ENCODE measurements around the gene NOTCH4.
"Not testable (repeated sequence)": the region's sequence is repeated elsewhere in the genome, so short reads cannot be mapped to it uniquely, and the experiment has no call there.

Gene NOTCH4

DNA sequence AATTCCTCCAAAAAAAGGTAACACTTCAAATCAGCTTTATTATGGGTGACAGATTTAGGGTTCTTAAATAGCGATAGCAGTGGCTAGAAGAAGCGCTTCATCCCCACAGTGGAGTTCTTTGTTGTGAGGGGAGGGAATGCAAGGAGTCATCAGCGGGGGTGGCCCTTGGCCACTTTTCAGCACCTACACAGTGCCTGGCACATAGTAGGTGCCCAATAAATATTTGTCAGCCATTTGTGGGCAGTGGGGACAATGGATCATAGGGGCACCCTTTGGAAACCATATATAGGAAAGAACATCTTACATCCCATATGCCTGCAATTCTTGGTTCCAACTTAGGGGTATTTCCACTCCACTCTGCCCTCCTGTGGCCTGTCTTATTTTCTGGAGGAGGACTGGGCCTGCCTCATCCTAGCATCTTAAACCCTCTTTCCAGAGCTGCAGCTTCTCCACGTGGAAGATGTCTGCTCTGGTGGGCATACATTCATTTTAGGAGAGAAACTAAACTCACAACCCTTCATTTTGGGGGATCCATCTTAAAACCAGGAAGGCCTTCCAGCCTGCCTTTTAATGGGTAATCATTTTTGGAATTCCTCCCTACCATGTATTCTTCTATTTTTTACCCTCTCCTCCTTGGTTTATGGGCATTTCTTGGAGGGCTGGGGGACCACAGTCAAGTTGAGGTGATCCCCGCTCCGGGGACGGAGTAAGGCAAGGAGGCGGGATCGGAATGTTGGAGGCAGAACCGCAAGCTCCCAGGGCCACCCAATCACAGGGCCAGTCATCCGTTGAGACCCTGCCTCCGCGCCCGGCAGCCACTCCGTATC, 28.8 kb downstream of the NOTCH4 start:
- Histone ChIP-seq H3K4me3 (ENCODE audit: insufficient read depth, low read depth, low read length) (peak overlapping the region; percentile 41), H3K4me1 (ENCODE audit: control insufficient read depth, insufficient read depth, low read length) (peaks cover 32% of the 10 kb centered on the region), H3K36me3 (ENCODE audit: control insufficient read depth, insufficient read depth, low read length) (no peaks in the 10 kb centered on the region), H3K27me3 (ENCODE audit: control insufficient read depth, insufficient read depth, low read length, poor library complexity, severe bottlenecking) (no peaks in the 10 kb centered on the region), H3K9me3 (ENCODE audit: control insufficient read depth, low read length) (no peaks in the 10 kb centered on the region), H3K27ac (ENCODE audit: insufficient read depth, low read depth, low read length, poor library complexity, severe bottlenecking) (peak overlapping the region; percentile 90)
- 19% methylated on average over 15 of the region's 15 CpGs for WGBS, 2 experiments

GRCh38 chr6:32194388-32194787, 29.5 kb downstream of the NOTCH4 start:
- Histone ChIP-seq H3K27ac (ENCODE audit: insufficient read depth, low read depth, low read length, poor library complexity, severe bottlenecking) (no peak overlapping the region), H3K4me3 (ENCODE audit: insufficient read depth, low read depth, low read length) (no peak overlapping the region), H3K27me3 (ENCODE audit: control insufficient read depth, insufficient read depth, low read length, poor library complexity, severe bottlenecking) (no peaks in the 10 kb centered on the region), H3K4me1 (ENCODE audit: control insufficient read depth, insufficient read depth, low read length) (peaks cover 32% of the 10 kb centered on the region), H3K36me3 (ENCODE audit: control insufficient read depth, insufficient read depth, low read length) (no peaks in the 10 kb centered on the region), H3K9me3 (ENCODE audit: control insufficient read depth, low read length) (no peaks in the 10 kb centered on the region)
- 93 to 96% methylated on average over 4 of the region's 4 CpGs for WGBS, 2 experiments

DNA sequence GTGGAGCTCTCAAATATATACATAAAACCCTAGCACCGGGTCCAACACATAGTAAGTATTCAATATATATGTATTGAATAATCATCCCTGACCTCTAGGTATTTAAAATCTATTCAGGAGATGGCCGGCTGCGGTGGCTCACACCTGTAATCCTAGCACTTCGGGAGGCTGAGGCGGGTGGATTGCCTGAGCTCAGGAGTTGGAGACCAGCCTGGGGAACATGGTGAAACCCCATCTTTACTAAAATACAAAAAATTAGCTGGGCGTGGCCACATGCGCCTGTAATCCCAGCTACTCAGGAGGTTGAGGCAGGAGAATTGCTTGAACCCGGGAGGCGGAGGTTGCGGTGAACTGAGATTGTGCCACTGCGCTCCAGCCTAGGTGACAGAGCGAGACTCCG, 30.8 kb downstream of the NOTCH4 start:
- H3K27ac ChIP-seq (ENCODE audit: insufficient read depth, low read depth, low read length, poor library complexity, severe bottlenecking); H3K27me3 ChIP-seq (ENCODE audit: control insufficient read depth, insufficient read depth, low read length, poor library complexity, severe bottlenecking); H3K36me3 ChIP-seq (ENCODE audit: control insufficient read depth, insufficient read depth, low read length); H3K9me3 ChIP-seq (ENCODE audit: control insufficient read depth, low read length); H3K4me3 ChIP-seq (ENCODE audit: insufficient read depth, low read depth, low read length): not testable (repeated sequence)
- peaks cover 40% of the 10 kb centered on the region for H3K4me1 ChIP-seq (ENCODE audit: control insufficient read depth, insufficient read depth, low read length)
- WGBS, 2 experiments = 90% methylated on average over 10 to 12 of the region's 13 CpGs

DNA sequence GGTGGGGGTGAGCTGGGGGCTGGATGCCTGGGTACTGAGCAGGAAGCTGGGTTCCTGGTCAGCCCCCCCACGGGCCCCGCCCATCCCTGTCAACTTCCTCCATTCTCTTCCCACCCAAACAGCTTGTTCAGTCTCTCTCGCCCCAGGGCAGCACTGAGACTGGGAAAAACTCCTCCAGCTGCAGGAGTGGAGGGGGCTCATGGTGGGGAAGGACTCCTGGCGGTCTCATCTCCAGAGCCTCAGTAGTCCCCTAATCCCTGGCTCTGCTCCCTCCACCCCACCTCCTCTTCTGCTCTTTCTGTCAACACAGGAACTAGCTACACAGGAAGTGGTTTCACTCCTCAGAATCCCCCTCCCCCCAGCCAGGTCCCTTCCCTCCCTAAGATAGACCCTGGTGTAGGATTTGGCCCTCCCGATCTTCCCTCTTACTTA, 31.2 kb downstream of the NOTCH4 start, which contains the start of gene GPSM3:
TSS of gene GPSM3 (minus strand) at position 36 of the 432 bp plus-strand sequence. CDS start 130 bp downstream, outside the sequence.
- Histone ChIP-seq H3K27me3 (ENCODE audit: control insufficient read depth, insufficient read depth, low read length, poor library complexity, severe bottlenecking) (no peaks in the 10 kb centered on the region), H3K27ac (ENCODE audit: insufficient read depth, low read depth, low read length, poor library complexity, severe bottlenecking) (no peak within 1 kb of the TSS), H3K4me1 (ENCODE audit: control insufficient read depth, insufficient read depth, low read length) (peaks cover 41% of the 10 kb centered on the region), H3K9me3 (ENCODE audit: control insufficient read depth, low read length) (no peaks in the 10 kb centered on the region), H3K4me3 (ENCODE audit: insufficient read depth, low read depth, low read length) (no peak within 1 kb of the TSS), H3K36me3 (ENCODE audit: control insufficient read depth, insufficient read depth, low read length) (peaks cover 1% of the 10 kb centered on the region)
- WGBS, 2 experiments = 62 to 67% methylated on average over 2 to 5 of the region's 5 CpGs

- WGBS, 2 experiments = 89 to 94% methylated on average over 14 to 15 of the region's 15 CpGs
- Histone ChIP-seq H3K9me3 (ENCODE audit: control insufficient read depth, low read length) (no peaks in the 10 kb centered on the region), H3K36me3 (ENCODE audit: control insufficient read depth, insufficient read depth, low read length) (peaks cover 8% of the 10 kb centered on the region), H3K27ac (ENCODE audit: insufficient read depth, low read depth, low read length, poor library complexity, severe bottlenecking) (no peak overlapping the region), H3K27me3 (ENCODE audit: control insufficient read depth, insufficient read depth, low read length, poor library complexity, severe bottlenecking) (no peaks in the 10 kb centered on the region), H3K4me3 (ENCODE audit: insufficient read depth, low read depth, low read length) (no peak overlapping the region), H3K4me1 (ENCODE audit: control insufficient read depth, insufficient read depth, low read length) (peaks cover 39% of the 10 kb centered on the region)
Measured at GRCh38 chr6:32191696-32192607, 31.9 kb downstream of the NOTCH4 start.

GRCh38 chr6:32190911-32191677, 32.8 kb downstream of the NOTCH4 start:
- no peaks in the 10 kb centered on the region for H3K27me3 ChIP-seq (ENCODE audit: control insufficient read depth, insufficient read depth, low read length, poor library complexity, severe bottlenecking)
- no peaks in the 10 kb centered on the region for H3K9me3 ChIP-seq (ENCODE audit: control insufficient read depth, low read length)
- H3K27ac ChIP-seq (ENCODE audit: insufficient read depth, low read depth, low read length, poor library complexity, severe bottlenecking) = no peak overlapping the region
- peaks cover 34% of the 10 kb centered on the region for H3K4me1 ChIP-seq (ENCODE audit: control insufficient read depth, insufficient read depth, low read length)
- 87 to 91% methylated on average over 8 of the region's 8 CpGs for WGBS, 2 experiments
- H3K36me3 ChIP-seq (ENCODE audit: control insufficient read depth, insufficient read depth, low read length) = peaks cover 12% of the 10 kb centered on the region
- H3K4me3 ChIP-seq (ENCODE audit: insufficient read depth, low read depth, low read length) = no peak overlapping the region

DNA sequence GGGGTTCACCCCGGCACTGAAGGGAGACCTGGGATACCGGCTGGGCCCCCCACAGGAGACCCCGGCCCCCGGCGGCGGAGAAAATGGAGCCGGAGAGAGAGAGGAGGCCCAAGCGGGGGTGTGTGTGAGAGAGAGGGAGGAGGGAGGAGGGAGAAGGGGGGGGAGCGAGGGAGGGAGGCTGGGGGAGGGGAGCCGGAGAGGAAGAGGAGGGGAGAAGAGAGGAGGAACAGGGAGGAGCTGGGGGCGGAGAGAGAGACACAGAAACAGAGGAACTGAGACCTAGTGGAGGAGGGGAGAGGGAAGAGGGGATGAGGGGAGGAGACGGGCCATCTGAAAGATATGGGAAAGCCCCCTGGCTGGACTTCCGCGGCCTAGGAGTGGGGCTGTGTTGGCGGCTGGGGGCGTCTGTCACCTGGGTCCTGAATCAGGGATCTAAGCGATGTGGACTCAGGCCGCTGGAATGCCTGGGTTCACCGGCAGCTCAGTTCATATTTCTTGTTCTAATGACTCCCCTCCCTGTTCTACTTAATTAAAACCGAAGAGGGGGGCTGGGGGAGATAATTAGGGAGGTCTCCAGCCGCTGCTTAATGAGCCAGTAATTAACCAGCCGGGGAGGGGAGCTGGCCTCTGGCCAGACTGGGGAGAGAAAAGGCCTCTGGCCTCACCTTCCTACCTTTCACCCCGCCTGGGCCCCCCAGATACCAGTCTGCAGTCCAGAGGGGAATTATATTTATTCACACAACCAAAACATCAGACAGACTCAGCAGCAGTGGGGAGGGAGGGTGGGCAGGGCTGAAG, 33.6 kb downstream of the NOTCH4 start, which contains the start of gene PBX2:
TSS of gene PBX2 (minus strand) at position 149 of the 798 bp plus-strand sequence. CDS start 287 bp downstream, outside the sequence.
- peak within 1 kb of the TSS; percentile 58 for H3K4me3 ChIP-seq (ENCODE audit: insufficient read depth, low read depth, low read length)
- H3K27ac ChIP-seq (ENCODE audit: insufficient read depth, low read depth, low read length, poor library complexity, severe bottlenecking) = peak within 1 kb of the TSS; percentile 44
- no peaks in the 10 kb centered on the region for H3K9me3 ChIP-seq (ENCODE audit: control insufficient read depth, low read length)
- peaks cover 34% of the 10 kb centered on the region for H3K4me1 ChIP-seq (ENCODE audit: control insufficient read depth, insufficient read depth, low read length)
- 0 to 2% methylated on average over 16 to 20 of the region's 23 CpGs for WGBS, 2 experiments
- no peaks in the 10 kb centered on the region for H3K27me3 ChIP-seq (ENCODE audit: control insufficient read depth, insufficient read depth, low read length, poor library complexity, severe bottlenecking)
- peaks cover 12% of the 10 kb centered on the region for H3K36me3 ChIP-seq (ENCODE audit: control insufficient read depth, insufficient read depth, low read length)

GRCh38 chr6:32189742-32190053, 34.2 kb downstream of the NOTCH4 start:
- 7 to 14% methylated on average over 14 of the region's 23 CpGs for WGBS, 2 experiments
- Histone ChIP-seq H3K9me3 (ENCODE audit: control insufficient read depth, low read length) (no peaks in the 10 kb centered on the region), H3K27me3 (ENCODE audit: control insufficient read depth, insufficient read depth, low read length, poor library complexity, severe bottlenecking) (no peaks in the 10 kb centered on the region), H3K4me3 (ENCODE audit: insufficient read depth, low read depth, low read length) (peak overlapping the region; percentile 58), H3K36me3 (ENCODE audit: control insufficient read depth, insufficient read depth, low read length) (peaks cover 12% of the 10 kb centered on the region), H3K4me1 (ENCODE audit: control insufficient read depth, insufficient read depth, low read length) (peaks cover 32% of the 10 kb centered on the region), H3K27ac (ENCODE audit: insufficient read depth, low read depth, low read length, poor library complexity, severe bottlenecking) (peak overlapping the region; percentile 23)

DNA sequence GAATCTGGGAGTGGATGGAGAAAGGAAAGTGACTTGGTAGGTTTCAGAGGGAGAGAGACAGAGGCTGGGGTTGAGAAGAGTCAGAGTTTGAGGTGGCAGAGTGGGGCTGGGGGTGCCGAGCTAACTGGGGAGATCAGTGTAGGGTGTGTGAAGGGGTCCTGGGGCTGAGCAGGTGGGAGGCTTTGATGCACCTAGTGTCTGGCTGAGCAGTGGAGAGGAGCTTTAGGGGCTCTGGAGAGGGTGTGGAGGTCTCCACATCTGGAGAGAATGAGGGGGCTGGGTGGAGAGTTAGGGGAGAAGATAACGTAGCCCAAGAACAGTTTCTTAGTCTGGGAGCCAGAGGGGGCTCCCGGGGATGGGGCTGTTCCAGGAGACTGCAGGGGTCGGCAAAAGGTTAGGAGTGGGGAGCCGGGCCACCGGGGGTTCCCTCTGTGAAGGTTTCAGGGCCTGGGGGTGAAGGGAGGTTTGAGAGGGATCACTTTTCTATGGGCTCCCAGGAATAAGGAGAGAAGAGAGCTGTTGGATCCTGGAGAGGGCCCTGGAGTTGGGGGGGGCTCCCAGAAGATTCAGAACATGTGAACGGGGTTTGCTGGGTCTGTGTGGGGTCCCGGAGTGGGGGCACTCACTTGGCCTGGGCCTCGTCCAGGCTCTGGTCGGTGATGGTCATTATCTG, 34.7 kb downstream of the NOTCH4 start:
- H3K4me3 ChIP-seq (ENCODE audit: insufficient read depth, low read depth, low read length) = peak overlapping the region; percentile 58
- 5 to 10% methylated on average over 10 of the region's 10 CpGs for WGBS, 2 experiments

More for the DNA sequence above, 34.7 kb downstream of the NOTCH4 start:
- Histone ChIP-seq H3K27me3 (ENCODE audit: control insufficient read depth, insufficient read depth, low read length, poor library complexity, severe bottlenecking) (no peaks in the 10 kb centered on the region), H3K36me3 (ENCODE audit: control insufficient read depth, insufficient read depth, low read length) (peaks cover 12% of the 10 kb centered on the region), H3K4me1 (ENCODE audit: control insufficient read depth, insufficient read depth, low read length) (peaks cover 30% of the 10 kb centered on the region), H3K27ac (ENCODE audit: insufficient read depth, low read depth, low read length, poor library complexity, severe bottlenecking) (no peak overlapping the region), H3K9me3 (ENCODE audit: control insufficient read depth, low read length) (no peaks in the 10 kb centered on the region)
